Panc1 (cell line): ENCODE results near the gene CYP4B1. TPM values are rescaled to one million over a fixed set of nuclear protein-coding genes. Genes with fewer than 3 reads are reported as not detected.

Experiments
- ATAC-seq: fragments of 200-7000 bp; cut with Tn5 transposase; 2 replicates; pipeline ENCODE4 v1.9.1; 2020; ENCODE audit warnings: mild to moderate bottlenecking, moderate library complexity
- BruUV-seq: library from RNA; stranded (reverse); fragments of 400-500 nt; replicated peaks from 2 replicates; lab custom pipeline; 2021; lab: Mats Ljungman, UMichigan
- CTCF ChIA-PET: fragments of 300-600 bp; sonication (Branson Sonifier 250); formaldehyde crosslinking; loops from one replicate; lab custom pipeline; 2022; ENCODE audit warnings: antibody characterized with exemption; lab: Charles Lee
- POLR2A ChIA-PET: fragments of 300-600 bp; sonication (Branson Sonifier 250); formaldehyde crosslinking; loops from one replicate; lab custom pipeline; 2022; ENCODE audit warnings: antibody characterized with exemption; lab: Charles Lee
- DNase-seq: peaks from one replicate; pipeline ENCODE4 v3.0.0-alpha.2; 2010; ENCODE audit warnings: low read depth, low spot score
- H3K27ac ChIP-seq: 2 replicates; pipeline ENCODE4 v1.5.1; 2011; ENCODE audit warnings: mild to moderate bottlenecking, low read length, inconsistent platforms
- H3K27me3 ChIP-seq: fragments of 200-500 bp; sonication (Bioruptor generic); 2 replicates; pipeline ENCODE4 v1.6.0; 2014; ENCODE audit warnings: low read length, inconsistent platforms; ENCODE audit not compliant: control insufficient read depth, insufficient read depth
- H3K36me3 ChIP-seq: fragments of 200-500 bp; sonication (Bioruptor generic); 2 replicates; pipeline ENCODE4 v1.5.1; 2014; ENCODE audit warnings: inconsistent platforms, mild to moderate bottlenecking, low read length, moderate library complexity; ENCODE audit not compliant: control insufficient read depth, insufficient read depth
- H3K4me1 ChIP-seq: 2 replicates; pipeline ENCODE4 v1.5.1; 2011; ENCODE audit warnings: inconsistent platforms, mild to moderate bottlenecking, low read length, moderate library complexity; ENCODE audit not compliant: control insufficient read depth, insufficient read depth
- H3K4me3 ChIP-seq, 2 experiments: 2 replicates each; pipeline ENCODE4 v1.5.1; 2011 to 2012; ENCODE audit warnings: low read depth in 2 of 2, low read length in 2 of 2, mild to moderate bottlenecking in 2 of 2, inconsistent platforms in 1 of 2, moderate library complexity in 1 of 2
- H3K9me3 ChIP-seq: fragments of 200-500 bp; sonication (Bioruptor generic); 2 replicates; pipeline ENCODE4 v1.5.1; 2014; ENCODE audit warnings: low read depth, mild to moderate bottlenecking, inconsistent platforms, low read length, moderate library complexity; ENCODE audit not compliant: control insufficient read depth, insufficient read depth
- POLR2AphosphoS5 ChIP-seq: IDR thresholded peaks from 2 replicates; pipeline ENCODE4 v1.6.1; 2012; ENCODE audit warnings: mild to moderate bottlenecking, low read depth, low read length, moderate library complexity
- SIN3A ChIP-seq: IDR thresholded peaks from 2 replicates; pipeline ENCODE4 v1.6.1; 2012; ENCODE audit warnings: low read depth, mild to moderate bottlenecking, low read length, moderate library complexity, borderline replicate concordance; ENCODE audit not compliant: insufficient read depth
- TCF7L2 ChIP-seq: IDR thresholded peaks from 2 replicates; pipeline ENCODE4 v1.6.1; 2011; ENCODE audit warnings: mild to moderate bottlenecking, low read depth, low read length, inconsistent platforms
- in situ Hi-C: cut with HindIII; loops from 2 replicates; pipeline ENCODE4 v1.10.0; 2016; ENCODE audit warnings: low sequenced_read_pairs, low pct_unique_long_range_greater_than_20kb
- intact Hi-C: fragments of 100-400 bp; cut with micrococcal nuclease; formaldehyde crosslinking; loops from one replicate; pipeline ENCODE4 v1.10.0; 2022; ENCODE audit not compliant: unreplicated experiment
- total RNA-seq: library from RNA; stranded (reverse); gene quantifications from one replicate; pipeline ENCODE4 v1.2.1, GENCODE V29; 2021; ENCODE audit not compliant: unreplicated experiment
- TF ChIP-seq, protein P1 (sequence below), 2 experiments: IDR thresholded peaks; 2 replicates each; pipeline ENCODE4 v1.6.1; 2011 to 2012; ENCODE audit warnings: low read depth in 2 of 2, control low read depth in 1 of 2, low read length in 1 of 2, mild to moderate bottlenecking in 1 of 2, moderate library complexity in 1 of 2; ENCODE audit not compliant: insufficient read depth in 1 of 2
- TF ChIP-seq, protein P2 (sequence below): fragments of 450-650 bp; IDR thresholded peaks from 2 replicates; pipeline ENCODE4 v1.5.1; 2017; ENCODE audit warnings: mild to moderate bottlenecking

The CYP4B1 gene
- total RNA-seq, 1 experiment from 2014 or later, result not detected

DNA sequence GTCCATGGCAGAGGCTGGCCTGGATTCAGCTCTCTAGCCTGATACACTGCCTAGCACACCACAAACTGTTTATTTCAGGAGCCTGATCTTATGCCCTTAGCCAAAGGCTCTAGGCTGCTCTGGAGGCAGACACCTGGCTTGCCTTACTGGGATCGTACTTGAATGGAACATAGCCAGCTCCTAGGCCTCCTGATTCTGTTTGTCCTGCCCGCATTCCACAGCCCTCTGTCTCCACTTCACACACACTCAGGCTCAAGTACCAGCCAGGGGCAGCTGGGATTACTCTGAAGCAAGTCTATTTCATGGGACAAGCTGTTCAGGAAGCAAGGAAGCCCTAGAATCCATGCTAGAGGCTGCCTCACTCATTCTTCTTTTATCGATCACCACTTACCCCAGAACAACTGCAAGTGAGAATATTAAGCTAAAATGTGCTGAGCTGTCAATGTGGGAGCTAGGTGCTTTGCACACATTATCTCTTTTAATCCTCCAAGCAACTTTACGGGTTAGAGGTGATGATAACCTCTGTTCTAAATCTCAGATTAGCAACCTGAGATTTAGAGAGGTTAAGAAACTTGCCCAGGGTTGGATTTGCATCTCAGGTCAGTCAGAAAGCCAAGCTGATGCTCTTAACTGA, 31.1 kb upstream of the CYP4B1 start:
- no peak for ATAC-seq
- no peaks in the 10 kb centered on the region for H3K36me3 ChIP-seq
- intact Hi-C loops (no loop called here), in situ Hi-C loops (no loop called here)
- ChIA-PET POLR2A (no interaction called here), CTCF (no interaction called here)
- no peaks in the 10 kb centered on the region for H3K9me3 ChIP-seq
- no peak for DNase-seq
- no peaks in the 10 kb centered on the region for H3K4me1 ChIP-seq
- BruUV-seq, result no TSS peak
- no peaks in the 10 kb centered on the region; the same call in 1 of the 2 replicates for H3K27me3 ChIP-seq
- no peak overlapping the region for H3K27ac ChIP-seq
- H3K4me3 ChIP-seq, result no peak overlapping the region
- TF ChIP-seq POLR2AphosphoS5, result no peak
- TF ChIP-seq SIN3A, result no peak
- TF ChIP-seq, protein P1, sequence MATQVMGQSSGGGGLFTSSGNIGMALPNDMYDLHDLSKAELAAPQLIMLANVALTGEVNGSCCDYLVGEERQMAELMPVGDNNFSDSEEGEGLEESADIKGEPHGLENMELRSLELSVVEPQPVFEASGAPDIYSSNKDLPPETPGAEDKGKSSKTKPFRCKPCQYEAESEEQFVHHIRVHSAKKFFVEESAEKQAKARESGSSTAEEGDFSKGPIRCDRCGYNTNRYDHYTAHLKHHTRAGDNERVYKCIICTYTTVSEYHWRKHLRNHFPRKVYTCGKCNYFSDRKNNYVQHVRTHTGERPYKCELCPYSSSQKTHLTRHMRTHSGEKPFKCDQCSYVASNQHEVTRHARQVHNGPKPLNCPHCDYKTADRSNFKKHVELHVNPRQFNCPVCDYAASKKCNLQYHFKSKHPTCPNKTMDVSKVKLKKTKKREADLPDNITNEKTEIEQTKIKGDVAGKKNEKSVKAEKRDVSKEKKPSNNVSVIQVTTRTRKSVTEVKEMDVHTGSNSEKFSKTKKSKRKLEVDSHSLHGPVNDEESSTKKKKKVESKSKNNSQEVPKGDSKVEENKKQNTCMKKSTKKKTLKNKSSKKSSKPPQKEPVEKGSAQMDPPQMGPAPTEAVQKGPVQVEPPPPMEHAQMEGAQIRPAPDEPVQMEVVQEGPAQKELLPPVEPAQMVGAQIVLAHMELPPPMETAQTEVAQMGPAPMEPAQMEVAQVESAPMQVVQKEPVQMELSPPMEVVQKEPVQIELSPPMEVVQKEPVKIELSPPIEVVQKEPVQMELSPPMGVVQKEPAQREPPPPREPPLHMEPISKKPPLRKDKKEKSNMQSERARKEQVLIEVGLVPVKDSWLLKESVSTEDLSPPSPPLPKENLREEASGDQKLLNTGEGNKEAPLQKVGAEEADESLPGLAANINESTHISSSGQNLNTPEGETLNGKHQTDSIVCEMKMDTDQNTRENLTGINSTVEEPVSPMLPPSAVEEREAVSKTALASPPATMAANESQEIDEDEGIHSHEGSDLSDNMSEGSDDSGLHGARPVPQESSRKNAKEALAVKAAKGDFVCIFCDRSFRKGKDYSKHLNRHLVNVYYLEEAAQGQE (IDR thresholded peaks at IDR 0.05; ENCODE audit: insufficient read depth in 1 of 2, low read depth in 2 of 2, low read length in 1 of 2), result no peak
- TF ChIP-seq, protein P2, sequence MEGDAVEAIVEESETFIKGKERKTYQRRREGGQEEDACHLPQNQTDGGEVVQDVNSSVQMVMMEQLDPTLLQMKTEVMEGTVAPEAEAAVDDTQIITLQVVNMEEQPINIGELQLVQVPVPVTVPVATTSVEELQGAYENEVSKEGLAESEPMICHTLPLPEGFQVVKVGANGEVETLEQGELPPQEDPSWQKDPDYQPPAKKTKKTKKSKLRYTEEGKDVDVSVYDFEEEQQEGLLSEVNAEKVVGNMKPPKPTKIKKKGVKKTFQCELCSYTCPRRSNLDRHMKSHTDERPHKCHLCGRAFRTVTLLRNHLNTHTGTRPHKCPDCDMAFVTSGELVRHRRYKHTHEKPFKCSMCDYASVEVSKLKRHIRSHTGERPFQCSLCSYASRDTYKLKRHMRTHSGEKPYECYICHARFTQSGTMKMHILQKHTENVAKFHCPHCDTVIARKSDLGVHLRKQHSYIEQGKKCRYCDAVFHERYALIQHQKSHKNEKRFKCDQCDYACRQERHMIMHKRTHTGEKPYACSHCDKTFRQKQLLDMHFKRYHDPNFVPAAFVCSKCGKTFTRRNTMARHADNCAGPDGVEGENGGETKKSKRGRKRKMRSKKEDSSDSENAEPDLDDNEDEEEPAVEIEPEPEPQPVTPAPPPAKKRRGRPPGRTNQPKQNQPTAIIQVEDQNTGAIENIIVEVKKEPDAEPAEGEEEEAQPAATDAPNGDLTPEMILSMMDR, result no peak
- no peak for TF ChIP-seq TCF7L2

DNA sequence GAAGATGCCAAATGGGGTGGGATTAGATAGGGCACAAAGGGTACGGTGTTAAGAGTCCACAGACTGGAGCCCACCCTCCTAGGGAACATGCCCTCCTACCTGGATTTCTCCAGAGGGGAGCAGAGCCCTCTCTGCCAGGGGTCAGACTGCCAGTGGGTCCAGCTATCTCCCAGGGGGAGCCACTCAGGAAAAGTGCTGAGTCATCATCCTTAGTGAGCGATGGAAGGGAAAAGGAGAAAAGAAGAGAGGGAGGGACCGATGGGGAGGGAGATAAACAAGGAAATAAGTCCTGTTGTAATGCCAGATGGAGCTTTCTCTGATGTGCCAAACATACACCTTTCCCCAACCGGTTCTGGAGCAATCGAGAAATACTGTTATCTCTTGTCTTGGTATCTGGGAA, 30.4 kb upstream of the CYP4B1 start:
- intact Hi-C loops (no loop called here), in situ Hi-C loops (no loop called here)
- Histone ChIP-seq H3K9me3 (no peaks in the 10 kb centered on the region), H3K36me3 (no peaks in the 10 kb centered on the region), H3K27me3 (no peaks in the 10 kb centered on the region; the same call in 1 of the 2 replicates), H3K4me3 (no peak overlapping the region), H3K27ac (no peak overlapping the region), H3K4me1 (no peaks in the 10 kb centered on the region)
- TF ChIP-seq, protein P1 (IDR thresholded peaks at IDR 0.05; ENCODE audit: insufficient read depth in 1 of 2, low read depth in 2 of 2, low read length in 1 of 2), result no peak
- TF ChIP-seq TCF7L2, result no peak
- TF ChIP-seq, protein P2, result no peak
- TF ChIP-seq POLR2AphosphoS5, result no peak
- no peak for TF ChIP-seq SIN3A
- POLR2A ChIA-PET, result no interaction called here
- BruUV-seq, result no TSS peak
- CTCF ChIA-PET, result no interaction called here
- no peak for ATAC-seq
- no peak for DNase-seq
